Measurements from ENCODE around the gene PCMT1. TPM values are rescaled to one million over a fixed set of nuclear protein-coding genes. Genes with fewer than 3 reads are reported as not detected.

PCMT1 gene
- total and polyA plus RNA-seq, 2 of the 13 experiments (the other 11 are each of a cell fraction or from before 2014, with no cell fraction given): 112 to 169 TPM

- TF ChIP-seq ZNF296 (CRISPR knock-in tag; conservative IDR thresholded peaks at IDR 0.05) (no peak), ZNF460 (CRISPR knock-in tag; IDR thresholded peaks at IDR 0.05; ENCODE audit: borderline replicate concordance) (no peak; the same call in 1 of the 2 replicates), ZNF207 (IDR thresholded peaks at IDR 0.05; ENCODE audit: borderline replicate concordance) (no peak), YEATS4 (CRISPR knock-in tag; IDR thresholded peaks at IDR 0.05; ENCODE audit: borderline replicate concordance) (peak; percentile 95), EP300 (IDR thresholded peaks at IDR 0.05; ENCODE audit: low read depth in 2 of 2, low read length in 2 of 2) (peak; percentile 57 to 80), EP300 (CRISPR knock-in tag; IDR thresholded peaks at IDR 0.05; ENCODE audit: borderline replicate concordance) (no peak), ARHGAP35 (CRISPR knock-in tag; IDR thresholded peaks at IDR 0.05; ENCODE audit: borderline replicate concordance) (0 out of 2 replicates have a peak, but pooled peaks have one; percentile 49), ELF4 (CRISPR knock-in tag; IDR thresholded peaks at IDR 0.05; ENCODE audit: borderline replicate concordance) (peak; percentile 90), ZFP1 (CRISPR knock-in tag; IDR thresholded peaks at IDR 0.05) (no peak; the same call in 1 of the 2 replicates), ZNF136 (CRISPR knock-in tag; IDR thresholded peaks at IDR 0.05; ENCODE audit: low read depth) (peak; percentile 86), ZNF800 (CRISPR knock-in tag; IDR thresholded peaks at IDR 0.05) (peak; percentile 73; the same call in 1 of the 2 replicates), ZMYM4 (CRISPR knock-in tag; IDR thresholded peaks at IDR 0.05) (peak; percentile 99), ZBTB37 (CRISPR knock-in tag; IDR thresholded peaks at IDR 0.05) (no peak), GPN1 (CRISPR knock-in tag; IDR thresholded peaks at IDR 0.05; ENCODE audit: borderline replicate concordance) (no peak), BRD4 (CRISPR knock-in tag; IDR thresholded peaks at IDR 0.05) (peak; percentile 70), PAWR (CRISPR knock-in tag; IDR thresholded peaks at IDR 0.05; ENCODE audit: borderline replicate concordance) (no peak), THAP9 (CRISPR knock-in tag; IDR thresholded peaks at IDR 0.05; ENCODE audit: borderline replicate concordance) (no peak; the same call in 1 of the 2 replicates), ZNF251 (CRISPR knock-in tag; IDR thresholded peaks at IDR 0.05) (no peak), MAZ (IDR thresholded peaks at IDR 0.05; ENCODE audit: borderline replicate concordance, low read depth, low read length) (no peak), MAZ (CRISPR knock-in tag; IDR thresholded peaks at IDR 0.05; ENCODE audit: low read depth) (peak; percentile 81; the same call in 1 of the 2 replicates), PLSCR1 (CRISPR knock-in tag; IDR thresholded peaks at IDR 0.05; ENCODE audit: borderline replicate concordance) (0 out of 2 replicates have a peak, but pooled peaks have one; percentile 54)
Observed at GRCh38 chr6:149746147-149746946, 3.2 kb upstream of the PCMT1 start, which contains the start of gene NUP43 (continued).
